Measurements from ENCODE around the gene HIPK2. TPM values are rescaled to one million over a fixed set of nuclear protein-coding genes. Genes with fewer than 3 reads are reported as not detected.

Gene HIPK2
- total RNA-seq, 1 donor from 2014 or later: 5.8 TPM

- FAIRE-seq (no peak), DNase-seq (ENCODE audit: low read depth) (no peak)
- no peaks in the 10 kb centered on the region for H3K27me3 ChIP-seq (ENCODE audit: control insufficient read depth, insufficient read depth, low read length)
- H3K36me3 ChIP-seq (ENCODE audit: control insufficient read depth, insufficient read depth, low read length): peaks cover 1% of the 10 kb centered on the region
- H3K4me3 ChIP-seq (ENCODE audit: low read depth, low read length): no peak overlapping the region
- no peak for TF ChIP-seq CTCF (IDR thresholded peaks at IDR 0.05; ENCODE audit: insufficient read depth, low read length, severe bottlenecking)
Measured at GRCh38 chr7:139661903-139662302, 115.9 kb downstream of the HIPK2 start.

GRCh38 chr7:139661043-139661440 is 116.8 kb downstream of the HIPK2 start:
- no peak for FAIRE-seq
- no peak for DNase-seq (ENCODE audit: low read depth)
- no peak for TF ChIP-seq CTCF (IDR thresholded peaks at IDR 0.05; ENCODE audit: insufficient read depth, low read length, severe bottlenecking)
- H3K36me3 ChIP-seq (ENCODE audit: control insufficient read depth, insufficient read depth, low read length): peaks cover 1% of the 10 kb centered on the region
- no peaks in the 10 kb centered on the region for H3K27me3 ChIP-seq (ENCODE audit: control insufficient read depth, insufficient read depth, low read length)
- no peak overlapping the region for H3K4me3 ChIP-seq (ENCODE audit: low read depth, low read length)

- DNase-seq (ENCODE audit: low read depth): peak; percentile 17
- H3K36me3 ChIP-seq (ENCODE audit: control insufficient read depth, insufficient read depth, low read length): peaks cover 1% of the 10 kb centered on the region
- no peak for FAIRE-seq
- no peak overlapping the region for H3K4me3 ChIP-seq (ENCODE audit: low read depth, low read length)
- TF ChIP-seq CTCF (IDR thresholded peaks at IDR 0.05; ENCODE audit: insufficient read depth, low read length, severe bottlenecking): no peak
- H3K27me3 ChIP-seq (ENCODE audit: control insufficient read depth, insufficient read depth, low read length): no peaks in the 10 kb centered on the region
Measured at GRCh38 chr7:139660317-139661042, 117.3 kb downstream of the HIPK2 start.

GRCh38 chr7:139659922-139660316 is 117.9 kb downstream of the HIPK2 start:
- DNase-seq (ENCODE audit: low read depth): no peak
- no peak for FAIRE-seq
- Histone ChIP-seq H3K36me3 (ENCODE audit: control insufficient read depth, insufficient read depth, low read length) (peaks cover 1% of the 10 kb centered on the region), H3K27me3 (ENCODE audit: control insufficient read depth, insufficient read depth, low read length) (no peaks in the 10 kb centered on the region), H3K4me3 (ENCODE audit: low read depth, low read length) (no peak overlapping the region)
- TF ChIP-seq CTCF (IDR thresholded peaks at IDR 0.05; ENCODE audit: insufficient read depth, low read length, severe bottlenecking): no peak

GRCh38 chr7:139658908-139659675 is 118.7 kb downstream of the HIPK2 start:
- no peak overlapping the region for H3K4me3 ChIP-seq (ENCODE audit: low read depth, low read length)
- FAIRE-seq (no peak), DNase-seq (ENCODE audit: low read depth) (no peak)
- peaks cover 1% of the 10 kb centered on the region for H3K36me3 ChIP-seq (ENCODE audit: control insufficient read depth, insufficient read depth, low read length)
- no peaks in the 10 kb centered on the region for H3K27me3 ChIP-seq (ENCODE audit: control insufficient read depth, insufficient read depth, low read length)
- TF ChIP-seq CTCF (IDR thresholded peaks at IDR 0.05; ENCODE audit: insufficient read depth, low read length, severe bottlenecking): no peak

Measured in bronchial epithelial cell (primary cell).